Retina (tissue), 1 donor: ENCODE measurements around the gene DCXR.

ENCODE experiments used
- DNase-seq: peaks from one replicate; pipeline ENCODE4 v3.0.0-alpha.2; 2016

The DCXR gene

GRCh38 chr17:82036634-82037091 is 834 bp downstream of the DCXR start:
- DNase-seq, result no peak

- DNase-seq, result no peak
Observed at GRCh38 chr17:82035956-82036633, 1.4 kb downstream of the DCXR start.

DNA sequence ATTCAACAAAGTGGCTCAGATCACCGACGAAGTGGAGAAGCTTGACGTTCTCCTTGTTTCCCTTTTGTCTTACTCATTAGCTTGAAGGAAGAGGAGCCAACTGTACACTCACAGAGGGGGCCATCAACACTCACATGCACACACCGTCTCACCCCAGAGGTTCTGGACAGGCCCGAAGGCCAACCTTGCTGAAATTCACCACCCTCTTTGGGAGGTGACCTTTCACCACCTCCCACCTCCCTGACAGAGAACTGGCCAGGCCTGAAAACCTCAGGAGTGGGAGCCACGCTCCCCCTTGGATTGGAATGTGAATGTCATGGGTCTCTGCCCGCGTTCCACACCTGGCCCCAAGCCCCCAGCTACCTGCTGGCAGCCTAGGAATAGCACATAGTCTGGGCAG is 2.0 kb downstream of the DCXR start:
- DNase-seq, result no peak

- DNase-seq, result no peak
Observed at GRCh38 chr17:82034371-82035011, 3.0 kb downstream of the DCXR start.

GRCh38 chr17:82033359-82034085 is 4.0 kb downstream of the DCXR start:
- DNase-seq, result no peak

DNA sequence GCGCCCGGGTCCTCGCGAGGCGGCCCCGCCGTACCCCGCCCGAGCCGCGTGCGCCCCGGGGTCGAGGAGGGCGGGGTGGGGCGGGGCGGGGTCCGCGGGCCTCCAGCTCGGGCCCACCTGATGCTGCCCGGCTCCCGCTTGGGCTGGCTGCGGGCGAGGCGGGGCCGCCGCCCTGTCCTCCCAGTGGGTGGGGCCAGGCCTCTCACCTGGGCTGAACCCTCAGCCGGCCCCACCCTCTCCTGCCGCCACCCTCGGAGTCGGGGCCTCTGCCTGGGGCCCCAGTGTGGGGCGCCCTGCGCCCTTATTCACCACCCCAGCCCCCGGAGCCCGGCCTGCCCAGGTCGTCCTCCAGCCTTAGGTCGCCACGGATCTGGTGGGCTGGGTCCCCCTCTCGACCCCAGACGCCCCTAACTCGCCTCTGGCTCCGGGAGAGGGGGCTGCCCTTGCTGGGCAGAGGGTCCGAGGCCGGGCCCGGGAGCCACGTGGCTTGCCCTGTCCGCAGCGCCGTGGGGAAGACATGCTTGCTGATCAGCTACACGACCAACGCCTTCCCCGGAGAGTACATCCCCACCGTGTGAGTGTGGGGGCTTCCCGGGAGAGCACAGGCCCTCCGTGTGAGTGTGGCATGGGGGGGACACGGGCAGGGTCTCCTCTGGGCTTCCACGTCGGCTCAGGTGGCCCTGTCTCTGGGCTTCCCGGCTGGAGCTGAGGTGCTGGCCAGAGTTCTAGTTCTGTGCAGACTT is 5.4 kb downstream of the DCXR start:
- DNase-seq, result no peak

- DNase-seq, result no peak
Observed at GRCh38 chr17:82031303-82031884, 6.1 kb downstream of the DCXR start, which contains the start of gene RAC3. Gene RAC3, plus strand, starts transcription at chr17:82031678. Its CDS starts 84 bp downstream, at chr17:82031762.

GRCh38 chr17:82030470-82031302 is 6.8 kb downstream of the DCXR start:
- DNase-seq, result peak; percentile 94

- DNase-seq, result no peak
Observed at GRCh38 chr17:82029990-82030469, 7.5 kb downstream of the DCXR start.

GRCh38 chr17:82029391-82029790 is 8.1 kb downstream of the DCXR start:
- no peak for DNase-seq

- DNase-seq, result no peak
Observed at GRCh38 chr17:82028966-82029365, 8.5 kb downstream of the DCXR start.

GRCh38 chr17:82028246-82028645 is 9.3 kb downstream of the DCXR start:
- no peak for DNase-seq

DNA sequence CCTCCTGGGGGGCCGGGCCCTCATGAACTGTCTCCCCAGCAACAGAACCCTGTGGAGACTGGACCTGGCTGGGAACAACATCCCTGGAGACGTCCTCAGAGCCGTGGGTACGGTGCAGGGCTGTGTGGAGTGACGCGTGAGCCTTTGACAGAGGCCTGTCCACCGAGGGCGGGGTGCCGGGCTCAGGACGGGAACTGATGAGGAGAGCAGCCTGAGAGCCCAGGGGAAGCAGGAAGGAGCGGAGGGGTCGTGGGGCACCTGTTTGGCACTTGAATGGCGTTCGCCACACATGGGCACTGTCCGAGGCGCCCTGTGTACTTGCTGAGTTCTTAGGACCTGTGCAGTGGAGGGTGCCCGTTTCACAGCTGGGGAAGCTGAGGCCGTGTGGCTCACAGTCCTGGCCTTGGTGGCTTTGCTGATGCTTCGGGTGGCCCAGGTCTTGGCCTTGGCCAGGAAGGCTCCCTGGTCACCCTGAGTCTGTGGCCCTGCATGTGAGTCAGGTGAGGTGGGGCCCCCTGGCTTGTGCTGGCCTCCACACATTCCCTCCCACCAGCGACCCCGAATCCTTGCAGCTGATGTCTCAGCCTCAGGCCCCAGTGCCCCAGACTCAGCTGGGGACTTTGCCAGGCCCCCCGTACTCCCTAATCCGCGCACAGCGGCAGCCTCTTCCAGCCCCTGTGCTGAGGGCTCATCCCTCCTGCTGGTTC is 11.9 kb downstream of the DCXR start:
- DNase-seq, result no peak

DNA sequence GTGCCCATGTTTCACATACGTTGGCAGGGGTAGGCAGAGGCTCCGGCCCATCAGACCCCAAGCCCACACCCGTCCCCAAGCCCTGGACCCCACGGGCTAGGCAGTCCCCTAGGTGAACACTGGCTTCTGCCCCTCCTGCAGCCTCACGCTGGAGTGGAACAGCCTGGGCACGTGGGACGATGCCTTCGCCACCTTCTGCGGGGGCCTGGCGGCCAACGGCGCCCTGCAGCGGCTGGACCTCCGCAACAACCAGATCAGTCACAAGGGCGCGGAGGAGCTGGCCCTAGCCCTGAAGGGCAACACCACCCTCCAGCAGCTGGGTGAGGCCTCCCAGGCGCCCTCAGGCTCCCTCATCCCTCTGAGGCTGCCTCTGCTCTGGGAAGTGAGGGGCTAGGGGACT is 12.6 kb downstream of the DCXR start:
- no peak for DNase-seq

DNA sequence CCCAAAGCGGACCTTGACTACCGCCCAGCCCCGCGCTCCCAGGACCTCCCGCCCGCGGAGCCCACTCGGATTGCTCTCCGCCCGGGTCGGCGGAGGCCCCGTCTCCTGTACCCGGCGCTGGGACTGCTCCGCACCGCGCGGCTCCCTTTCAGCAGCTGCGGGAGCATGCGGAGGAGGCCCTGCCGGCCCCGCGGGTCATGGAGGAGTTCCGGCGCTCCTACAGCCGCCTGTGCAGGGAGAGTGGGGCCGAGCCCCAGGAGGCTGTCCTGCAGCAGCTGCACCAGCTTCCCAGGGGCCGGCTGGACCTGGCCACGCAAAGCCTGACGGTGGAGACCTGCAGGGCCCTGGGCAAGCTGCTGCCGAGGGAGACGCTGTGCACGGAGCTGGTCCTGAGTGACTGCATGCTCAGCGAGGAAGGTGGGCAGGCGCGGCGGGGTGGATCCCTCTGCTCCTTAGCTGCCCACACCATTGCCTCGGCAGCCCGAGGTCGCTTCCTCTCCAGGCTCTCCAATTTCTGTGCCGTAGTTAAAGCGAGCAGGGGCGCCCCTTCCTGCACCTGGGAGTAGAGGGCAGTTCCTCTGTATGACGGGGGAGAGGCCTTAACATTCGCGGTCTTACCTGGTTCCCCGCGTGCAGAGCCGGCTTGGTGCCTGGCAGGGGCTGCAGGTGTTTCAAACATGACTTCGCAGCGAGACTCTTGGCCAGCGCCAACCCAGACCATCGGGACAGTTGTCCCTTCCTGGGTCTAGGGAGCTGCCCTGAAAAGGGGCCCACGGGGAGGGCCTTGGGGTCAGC is 13.9 kb downstream of the DCXR start:
- DNase-seq, result peak; percentile 73

- DNase-seq, result peak; percentile 98
Observed at GRCh38 chr17:82022981-82023446, 14.5 kb downstream of the DCXR start, which contains the start of gene LRRC45. Gene LRRC45, plus strand, starts transcription at chr17:82023305. Its CDS starts 339 bp downstream, at chr17:82023644.

DNA sequence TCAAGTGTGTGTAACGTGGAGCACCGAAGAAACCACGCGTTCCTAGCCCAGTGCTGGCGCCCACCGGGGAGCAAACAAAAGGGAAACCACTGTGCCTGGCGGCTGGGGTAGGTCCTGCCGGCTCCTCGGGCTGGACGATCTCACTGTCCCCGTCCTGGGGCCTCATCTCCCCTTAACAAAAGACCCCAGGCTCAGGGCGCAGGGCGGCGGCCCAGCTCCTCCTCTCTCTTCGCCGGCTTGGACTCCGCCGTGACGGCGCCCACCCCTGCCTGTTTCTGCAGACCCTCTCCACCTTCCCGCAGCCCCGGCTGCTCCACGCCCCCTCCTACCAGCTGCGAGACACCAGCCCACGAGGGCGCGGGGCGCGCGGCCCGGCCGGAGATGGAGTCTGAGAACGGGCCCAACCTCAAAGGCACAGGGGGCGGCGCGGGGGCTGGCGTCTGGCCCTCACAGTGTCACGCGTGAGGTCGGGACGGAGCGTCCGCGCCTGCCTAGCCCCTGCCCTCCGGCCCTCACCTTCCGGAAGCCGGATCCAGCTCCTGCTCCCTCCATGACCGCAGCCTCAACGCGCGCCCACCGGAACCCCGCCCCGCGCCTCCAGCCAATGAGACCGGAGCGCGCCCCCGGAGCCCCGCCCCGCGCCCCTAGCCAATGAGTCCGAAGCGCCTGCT is 15.1 kb downstream of the DCXR start, which contains the start of gene CENPX:
Gene CENPX (minus strand): TSS at position 569 of the 671 bp plus-strand sequence. CDS start 17 bp downstream, at position 552.
- no peak for DNase-seq

DNA sequence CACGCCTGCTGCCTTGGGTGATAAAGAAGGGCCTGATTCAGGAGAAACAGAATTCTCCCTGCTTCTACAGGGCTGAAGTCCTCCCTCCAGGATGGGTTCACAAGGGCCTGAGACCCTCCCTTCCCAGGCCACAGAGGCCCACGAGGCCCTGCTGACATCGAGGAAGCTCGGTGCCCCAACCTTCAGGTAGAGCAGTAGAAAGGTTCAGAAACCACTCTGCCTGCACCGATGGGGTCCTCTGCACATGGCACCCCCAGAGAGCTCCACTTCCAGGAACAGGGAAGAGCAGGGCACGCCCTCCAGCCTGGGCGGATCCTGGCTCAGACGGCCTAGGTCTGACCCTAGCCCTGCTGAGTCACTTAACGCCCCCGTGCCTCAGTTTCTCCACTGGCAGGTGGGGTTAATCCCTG is 15.6 kb downstream of the DCXR start:
- DNase-seq, result no peak
